VCaP (cell line): ENCODE data around the gene PCGF2.
A peak's percentile ranks its signal among the peaks of the same experiment; 100 is the strongest.

Experiments used
- H3K27ac ChIP-seq: fragments of 450-650 bp; 2 replicates; pipeline ENCODE4 v1.5.1; 2017
- TF ChIP-seq, protein P1 (sequence below): fragments of 450-650 bp; conservative IDR thresholded peaks from 2 replicates; pipeline ENCODE4 v1.5.1; 2017; ENCODE audit warnings: mild to moderate bottlenecking, moderate library complexity

The PCGF2 gene

DNA sequence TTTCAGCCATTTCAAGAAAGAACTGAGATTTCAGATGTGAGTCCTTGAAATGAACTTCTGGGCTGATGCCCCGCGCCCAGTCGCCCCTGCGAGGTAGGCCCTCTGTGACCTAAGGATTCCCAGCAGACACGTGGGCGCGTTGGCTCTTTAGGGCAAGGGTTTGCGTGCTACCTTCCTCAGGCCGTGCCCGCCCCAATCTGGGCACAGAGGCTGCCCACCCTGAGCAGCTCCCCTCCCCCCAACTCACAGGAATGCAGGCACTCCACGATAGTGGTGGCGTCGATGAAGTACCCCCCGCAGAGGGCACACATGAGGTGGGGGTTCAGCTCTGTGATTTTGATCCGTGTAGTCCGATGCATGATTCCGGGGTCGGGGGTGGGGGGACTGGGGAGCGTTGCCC lies 8.1 kb downstream of the PCGF2 start:
- TF ChIP-seq, protein P1, sequence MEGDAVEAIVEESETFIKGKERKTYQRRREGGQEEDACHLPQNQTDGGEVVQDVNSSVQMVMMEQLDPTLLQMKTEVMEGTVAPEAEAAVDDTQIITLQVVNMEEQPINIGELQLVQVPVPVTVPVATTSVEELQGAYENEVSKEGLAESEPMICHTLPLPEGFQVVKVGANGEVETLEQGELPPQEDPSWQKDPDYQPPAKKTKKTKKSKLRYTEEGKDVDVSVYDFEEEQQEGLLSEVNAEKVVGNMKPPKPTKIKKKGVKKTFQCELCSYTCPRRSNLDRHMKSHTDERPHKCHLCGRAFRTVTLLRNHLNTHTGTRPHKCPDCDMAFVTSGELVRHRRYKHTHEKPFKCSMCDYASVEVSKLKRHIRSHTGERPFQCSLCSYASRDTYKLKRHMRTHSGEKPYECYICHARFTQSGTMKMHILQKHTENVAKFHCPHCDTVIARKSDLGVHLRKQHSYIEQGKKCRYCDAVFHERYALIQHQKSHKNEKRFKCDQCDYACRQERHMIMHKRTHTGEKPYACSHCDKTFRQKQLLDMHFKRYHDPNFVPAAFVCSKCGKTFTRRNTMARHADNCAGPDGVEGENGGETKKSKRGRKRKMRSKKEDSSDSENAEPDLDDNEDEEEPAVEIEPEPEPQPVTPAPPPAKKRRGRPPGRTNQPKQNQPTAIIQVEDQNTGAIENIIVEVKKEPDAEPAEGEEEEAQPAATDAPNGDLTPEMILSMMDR, result no peak
- H3K27ac ChIP-seq, result no peak overlapping the region

DNA sequence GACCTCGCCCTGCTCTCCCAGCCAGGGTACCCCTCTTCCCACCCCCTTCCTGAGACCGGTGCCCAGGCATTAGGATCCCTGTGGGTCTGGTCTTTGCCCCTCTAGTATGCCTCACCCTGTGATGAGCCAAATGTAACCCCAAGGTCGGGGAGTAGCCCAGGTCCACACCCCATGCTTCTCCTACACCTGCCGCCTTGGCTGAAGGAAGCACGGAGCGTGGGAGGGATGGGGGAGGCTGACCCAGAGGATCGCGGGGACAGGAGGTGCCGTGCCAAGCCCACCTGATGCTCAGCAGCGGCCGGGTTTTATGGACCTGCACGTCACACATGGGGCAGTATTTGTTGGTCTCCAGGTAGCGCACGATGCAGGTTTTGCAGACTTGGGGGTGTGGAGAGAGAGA lies 8.8 kb downstream of the PCGF2 start:
- TF ChIP-seq, protein P1, result no peak
- no peak overlapping the region for H3K27ac ChIP-seq

DNA sequence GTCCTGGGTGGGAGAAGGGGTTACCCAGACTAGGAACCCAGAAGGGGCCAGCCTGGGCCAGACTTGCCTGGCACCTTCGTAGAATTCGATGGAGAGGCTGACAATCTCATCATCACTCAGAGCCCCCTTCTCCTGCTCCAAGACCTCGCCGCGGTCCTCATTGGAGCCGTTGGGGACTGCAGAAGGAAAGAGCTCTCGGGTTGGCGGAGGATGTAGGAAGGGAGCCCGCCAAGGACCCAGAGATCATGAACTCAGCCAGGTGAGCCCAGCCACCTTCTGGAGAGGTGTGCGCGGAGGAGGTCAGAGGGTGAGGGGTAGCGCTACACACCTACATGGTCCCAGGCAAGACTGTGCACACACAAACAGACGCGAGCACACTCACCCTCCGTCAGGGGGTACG lies 9.4 kb downstream of the PCGF2 start:
- TF ChIP-seq, protein P1, result no peak
- H3K27ac ChIP-seq, result no peak overlapping the region

DNA sequence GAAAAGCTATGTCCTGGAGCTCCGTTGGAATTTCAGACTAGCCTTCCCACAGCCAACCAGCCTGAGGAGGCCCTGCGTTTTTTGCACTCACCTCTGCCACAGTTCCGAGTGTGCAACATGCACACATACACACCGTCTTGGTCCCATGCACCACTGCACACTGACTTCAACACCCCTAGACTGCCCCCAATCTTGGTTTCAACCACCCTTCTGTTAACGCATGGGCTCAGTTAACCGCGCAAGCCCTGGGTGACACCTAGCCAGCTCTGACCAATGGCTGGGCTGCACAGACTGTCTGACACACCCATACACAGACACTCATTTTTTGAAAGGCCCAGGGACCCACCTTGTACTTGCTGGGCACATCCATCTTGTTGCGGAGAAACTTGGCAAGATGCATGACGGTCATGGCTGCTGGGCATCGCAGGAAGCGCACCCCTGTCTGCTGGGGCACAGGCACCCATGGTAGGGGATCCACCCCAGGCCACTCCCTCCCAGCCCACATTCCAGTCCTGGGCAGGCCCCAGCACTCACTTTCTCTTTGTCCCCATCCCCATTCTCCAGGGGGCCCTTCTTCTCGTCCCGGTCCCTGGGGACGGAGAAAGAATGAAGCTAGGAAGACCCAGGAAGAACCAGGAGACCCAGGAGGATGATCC lies 10.0 kb downstream of the PCGF2 start:
- TF ChIP-seq, protein P1, result no peak
- no peak overlapping the region for H3K27ac ChIP-seq

DNA sequence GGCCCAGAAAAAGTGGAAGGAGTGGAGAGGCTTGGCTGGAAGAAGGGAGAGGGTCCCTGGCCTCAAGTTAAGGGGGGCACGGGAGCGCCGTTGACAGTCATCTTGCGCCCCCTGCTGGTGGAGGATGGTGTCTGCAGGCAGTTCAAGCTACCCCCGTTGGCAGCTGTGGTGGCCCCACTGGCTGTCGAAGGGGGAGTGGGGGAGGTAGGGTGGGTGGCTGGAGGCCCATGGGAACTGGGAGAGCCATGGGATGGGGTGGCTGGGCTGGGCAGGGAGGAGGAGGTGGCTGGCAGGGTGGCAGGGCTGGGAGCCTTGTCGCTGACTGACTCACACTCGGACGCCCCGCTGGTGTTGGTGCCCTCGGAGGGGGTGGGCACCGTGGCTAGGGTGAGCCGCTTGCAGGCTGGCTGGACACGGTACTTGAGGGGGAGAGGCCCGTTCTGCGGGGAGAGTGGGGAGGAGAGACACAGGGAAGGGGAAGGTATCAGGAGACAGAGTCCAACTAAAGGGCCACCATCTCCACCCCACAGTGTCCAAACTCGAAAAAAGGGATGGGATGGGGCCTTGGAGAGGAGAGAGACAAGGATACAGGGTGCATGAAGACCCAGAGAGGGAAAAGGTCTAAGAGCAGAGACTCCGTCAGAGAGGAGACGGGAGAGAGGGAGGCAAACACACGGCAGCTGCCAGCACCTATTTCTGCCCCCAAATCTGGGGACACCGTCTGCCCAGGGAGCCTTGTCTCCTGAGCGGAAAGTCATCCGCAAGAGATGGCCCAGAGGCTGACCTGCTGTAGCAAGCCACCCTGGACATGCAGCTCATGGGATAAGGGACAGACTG lies 12.8 kb downstream of the PCGF2 start:
- peak overlapping the region; percentile 91 for H3K27ac ChIP-seq

DNA sequence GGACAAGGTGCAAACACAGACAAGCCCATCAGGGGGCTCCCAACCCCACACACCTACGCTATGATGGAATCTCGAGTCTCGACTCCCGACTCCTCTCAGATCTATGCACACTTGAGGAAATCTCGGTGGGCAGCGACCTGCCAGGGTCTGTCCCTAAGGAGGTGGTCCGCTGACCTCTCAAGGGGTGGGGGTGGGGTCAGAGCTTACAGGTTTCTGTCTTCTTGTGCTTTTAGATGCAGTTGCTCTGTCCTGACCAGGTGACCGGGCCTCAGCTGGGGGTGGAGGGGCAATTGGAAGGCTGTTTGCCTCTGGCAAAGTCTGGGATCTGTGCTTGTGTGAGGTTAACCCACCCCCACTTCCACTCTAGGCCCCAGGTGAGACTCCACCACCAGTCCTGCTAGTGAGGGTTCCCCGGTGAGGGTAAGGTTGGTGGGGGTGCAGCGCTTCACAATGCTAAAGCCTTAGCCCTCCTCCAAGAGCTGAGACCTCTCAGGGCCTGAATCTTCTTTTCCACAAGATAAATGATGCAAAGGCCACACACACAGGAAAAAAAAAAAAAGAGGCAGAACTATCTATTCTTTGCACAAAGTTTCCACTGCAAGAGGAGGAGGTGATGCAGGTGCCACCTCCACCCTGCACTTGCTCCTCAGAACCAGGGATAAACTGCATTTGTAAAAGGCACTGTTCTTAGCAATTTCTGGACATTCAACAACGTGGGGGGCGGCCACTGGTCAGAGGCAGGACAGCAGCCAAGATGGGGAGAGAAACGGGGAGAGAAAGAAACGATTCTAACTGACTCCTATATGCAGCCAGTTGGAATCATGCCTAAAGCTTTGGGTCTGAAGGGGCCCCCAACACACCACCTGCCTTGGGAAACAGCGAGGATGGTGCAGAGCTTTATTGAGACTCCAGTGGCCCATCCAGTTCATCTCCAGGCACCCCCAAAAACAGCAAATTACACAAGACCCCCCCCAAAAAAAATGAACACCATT lies 13.9 kb downstream of the PCGF2 start:
- peak overlapping the region; percentile 91 for H3K27ac ChIP-seq
- TF ChIP-seq, protein P1, result 0 out of 2 replicates have a peak, but pooled peaks have one; percentile 9

More for the DNA sequence above, 12.8 kb downstream of the PCGF2 start:
- TF ChIP-seq, protein P1, result peak; percentile 80
